ENCODE measurements around the gene CNKSR2. TPM values are rescaled to one million over a fixed set of nuclear protein-coding genes. Genes with fewer than 3 reads are reported as not detected.

Gene CNKSR2
- total RNA-seq, 1 experiment from 2014 or later, result not detected

DNA sequence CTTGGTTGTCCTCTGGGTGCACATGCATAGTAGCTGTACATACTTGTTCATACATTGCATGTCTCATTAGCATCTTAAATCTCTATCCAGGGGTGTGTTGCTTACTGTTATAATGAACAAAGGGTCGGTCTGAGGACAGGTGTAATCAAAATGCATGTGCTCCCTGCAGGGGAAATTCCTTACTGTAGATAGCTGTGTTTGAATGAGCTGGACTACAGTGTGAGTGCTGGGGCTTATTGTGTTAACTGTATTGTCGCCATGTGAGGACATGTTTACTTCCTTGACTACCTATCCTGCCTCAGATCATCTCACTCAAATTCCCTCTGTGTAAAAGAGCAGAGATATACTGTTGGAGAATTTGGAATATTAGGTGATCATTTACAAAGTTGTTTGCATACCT, 185.2 kb downstream of the CNKSR2 start (continued):
- TF ChIP-seq ELF1 (IDR thresholded peaks at IDR 0.05; ENCODE audit: borderline replicate concordance, low read depth) (no peak), SP1 (IDR thresholded peaks at IDR 0.05; ENCODE audit: low read depth) (no peak), POLR2AphosphoS5 (IDR thresholded peaks at IDR 0.05; ENCODE audit: low read depth, low read length) (no peak), RAD21 (IDR thresholded peaks at IDR 0.05; ENCODE audit: low read depth) (no peak)

DNA sequence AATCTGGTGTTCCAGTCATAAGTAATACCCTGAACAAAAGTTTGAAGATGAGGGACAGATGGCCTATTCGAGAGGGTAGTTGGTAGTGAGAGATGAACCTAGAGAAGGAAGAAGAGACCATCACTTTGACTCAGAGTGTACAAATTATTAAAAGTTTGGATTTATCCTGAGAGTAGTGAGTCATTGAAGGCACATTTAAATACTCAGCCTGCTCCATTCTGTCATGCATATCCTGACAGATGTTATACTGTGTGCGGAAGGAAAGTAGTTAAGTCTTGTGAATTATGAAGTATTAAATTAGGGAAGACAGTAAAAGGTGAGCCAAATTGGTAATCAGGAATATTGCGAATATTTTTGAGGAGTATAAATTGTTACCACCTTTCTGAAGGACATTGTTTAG, 190.8 kb downstream of the CNKSR2 start:
- H3K4me2 ChIP-seq (ENCODE audit: low read length), result no peak overlapping the region
- TF ChIP-seq ZNF274 (IDR thresholded peaks at IDR 0.05; ENCODE audit: low read depth, low read length) (no peak), ZFX (IDR thresholded peaks at IDR 0.05) (no peak), POLR2AphosphoS5 (IDR thresholded peaks at IDR 0.05; ENCODE audit: low read depth, low read length) (no peak), CBX3 (IDR thresholded peaks at IDR 0.05; ENCODE audit: low read depth) (no peak), JUND (IDR thresholded peaks at IDR 0.05) (no peak), SIN3A (IDR thresholded peaks at IDR 0.05; ENCODE audit: low read depth) (no peak), YY1 (IDR thresholded peaks at IDR 0.05; ENCODE audit: extremely low read depth, insufficient replicate concordance, low read depth, low read length) (no peak), EZH2phosphoT487 (IDR thresholded peaks at IDR 0.05; ENCODE audit: borderline replicate concordance) (no peak), EGR1 (IDR thresholded peaks at IDR 0.05; ENCODE audit: low read depth) (no peak), ELF1 (IDR thresholded peaks at IDR 0.05; ENCODE audit: borderline replicate concordance, low read depth) (no peak), TCF7L2 (IDR thresholded peaks at IDR 0.05; ENCODE audit: borderline replicate concordance, extremely low read depth, insufficient read depth, insufficient read length) (no peak), CEBPB (IDR thresholded peaks at IDR 0.05; ENCODE audit: low read depth) (no peak)
- TF ChIP-seq, protein P1, sequence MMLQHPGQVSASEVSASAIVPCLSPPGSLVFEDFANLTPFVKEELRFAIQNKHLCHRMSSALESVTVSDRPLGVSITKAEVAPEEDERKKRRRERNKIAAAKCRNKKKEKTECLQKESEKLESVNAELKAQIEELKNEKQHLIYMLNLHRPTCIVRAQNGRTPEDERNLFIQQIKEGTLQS (IDR thresholded peaks at IDR 0.05), result no peak
- TF ChIP-seq, protein P2, sequence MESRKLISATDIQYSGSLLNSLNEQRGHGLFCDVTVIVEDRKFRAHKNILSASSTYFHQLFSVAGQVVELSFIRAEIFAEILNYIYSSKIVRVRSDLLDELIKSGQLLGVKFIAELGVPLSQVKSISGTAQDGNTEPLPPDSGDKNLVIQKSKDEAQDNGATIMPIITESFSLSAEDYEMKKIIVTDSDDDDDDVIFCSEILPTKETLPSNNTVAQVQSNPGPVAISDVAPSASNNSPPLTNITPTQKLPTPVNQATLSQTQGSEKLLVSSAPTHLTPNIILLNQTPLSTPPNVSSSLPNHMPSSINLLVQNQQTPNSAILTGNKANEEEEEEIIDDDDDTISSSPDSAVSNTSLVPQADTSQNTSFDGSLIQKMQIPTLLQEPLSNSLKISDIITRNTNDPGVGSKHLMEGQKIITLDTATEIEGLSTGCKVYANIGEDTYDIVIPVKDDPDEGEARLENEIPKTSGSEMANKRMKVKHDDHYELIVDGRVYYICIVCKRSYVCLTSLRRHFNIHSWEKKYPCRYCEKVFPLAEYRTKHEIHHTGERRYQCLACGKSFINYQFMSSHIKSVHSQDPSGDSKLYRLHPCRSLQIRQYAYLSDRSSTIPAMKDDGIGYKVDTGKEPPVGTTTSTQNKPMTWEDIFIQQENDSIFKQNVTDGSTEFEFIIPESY (IDR thresholded peaks at IDR 0.05; ENCODE audit: extremely low read depth, insufficient replicate concordance, low read length), result no peak
- TF ChIP-seq, protein P3, sequence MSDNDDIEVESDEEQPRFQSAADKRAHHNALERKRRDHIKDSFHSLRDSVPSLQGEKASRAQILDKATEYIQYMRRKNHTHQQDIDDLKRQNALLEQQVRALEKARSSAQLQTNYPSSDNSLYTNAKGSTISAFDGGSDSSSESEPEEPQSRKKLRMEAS (IDR thresholded peaks at IDR 0.05), result no peak
- 0 out of 2 replicates have a peak, but pooled peaks cover 3% of the 10 kb centered on the region for H3K27me3 ChIP-seq (ENCODE audit: insufficient read depth, low read length)
- H3K9me3 ChIP-seq (ENCODE audit: control insufficient read depth in 1 of 2, insufficient read depth in 1 of 2, low read depth in 1 of 2, low read length in 2 of 2), result no peaks in the 10 kb centered on the region
- ATAC-seq (no peak), DNase-seq (ENCODE audit: low read depth, low spot score) (no peak)
- no peak overlapping the region for H3K9ac ChIP-seq (ENCODE audit: low read length)
- BruUV-seq (replicated peaks), result no TSS peak
- no peaks in the 10 kb centered on the region for H3K9me2 ChIP-seq (ENCODE audit: insufficient read depth)
- no peaks in the 10 kb centered on the region for H3K79me2 ChIP-seq (ENCODE audit: insufficient read depth, low read length)
- H3K4me3 ChIP-seq (replicated peaks in 1 of 2; ENCODE audit: low read depth in 1 of 2, low read length in 2 of 2), result no peak overlapping the region
- RAD21 ChIA-PET (ENCODE audit: low non-redundant PET in 1 of 2, low total read pairs in 2 of 2, uncharacterized antibody in 2 of 2, unreplicated experiment in 2 of 2), result no interaction called here
- no peaks in the 10 kb centered on the region for H4K20me1 ChIP-seq (ENCODE audit: insufficient read depth)
- no peaks in the 10 kb centered on the region for H3K36me3 ChIP-seq (ENCODE audit: control insufficient read depth in 1 of 2, insufficient read depth in 2 of 2, low read length in 2 of 2)
- no peaks in the 10 kb centered on the region for H3K4me1 ChIP-seq (ENCODE audit: control insufficient read depth in 1 of 2, insufficient read depth in 2 of 2, low read length in 2 of 2)
- no peak overlapping the region for H2AFZ ChIP-seq (ENCODE audit: low read depth, low read length, poor library complexity, severe bottlenecking)
- intact Hi-C loops (cut with micrococcal nuclease), result no loop called here
- H3K27ac ChIP-seq (ENCODE audit: low read depth, low read length), result no peak overlapping the region
- POLR2A ChIA-PET, result no interaction called here
- CTCF ChIA-PET, result no interaction called here

All from HCT116 (cell line).